Testis (tissue), 2 donors: Measurements from ENCODE around the gene NTN4.

Experiments used
- POLR2A ChIP-seq: fragments of 450-650 bp; IDR thresholded peaks from one replicate; pipeline ENCODE4 v1.6.1; 2017; ENCODE audit warnings: antibody characterized with exemption, mild to moderate bottlenecking, moderate library complexity
- TF ChIP-seq, protein P1 (sequence below), 3 experiments: fragments of 450-650 bp in 2 of 3; fragments of 200-600 bp in 1 of 3; sonication (generic) in 1 of 3; IDR thresholded peaks; one replicate each; pipeline ENCODE4 v1.5.1; 2016 to 2019; ENCODE audit warnings: antibody characterized with exemption in 3 of 3, mild to moderate bottlenecking in 2 of 3, moderate library complexity in 1 of 3

DNA sequence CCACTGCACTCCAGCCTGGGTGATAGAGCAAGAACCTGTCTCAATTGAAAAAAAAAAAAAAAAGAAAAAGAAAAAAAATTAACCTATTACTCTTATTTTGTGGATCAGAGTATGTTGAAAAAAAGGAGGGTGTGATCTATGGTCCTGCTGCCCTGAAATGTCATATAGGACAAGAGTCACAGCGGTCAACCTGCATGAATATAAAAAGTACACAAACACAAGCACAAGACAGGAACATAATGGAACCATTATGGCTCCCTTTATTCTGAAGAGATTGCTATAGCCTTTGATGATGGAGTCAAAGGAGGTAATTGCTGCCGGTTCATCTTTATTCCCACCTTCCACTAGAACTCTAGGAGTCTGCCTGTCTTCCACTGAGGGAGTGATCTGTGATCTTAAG lies 96.9 kb downstream of the NTN4 start:
- TF ChIP-seq, protein P1, sequence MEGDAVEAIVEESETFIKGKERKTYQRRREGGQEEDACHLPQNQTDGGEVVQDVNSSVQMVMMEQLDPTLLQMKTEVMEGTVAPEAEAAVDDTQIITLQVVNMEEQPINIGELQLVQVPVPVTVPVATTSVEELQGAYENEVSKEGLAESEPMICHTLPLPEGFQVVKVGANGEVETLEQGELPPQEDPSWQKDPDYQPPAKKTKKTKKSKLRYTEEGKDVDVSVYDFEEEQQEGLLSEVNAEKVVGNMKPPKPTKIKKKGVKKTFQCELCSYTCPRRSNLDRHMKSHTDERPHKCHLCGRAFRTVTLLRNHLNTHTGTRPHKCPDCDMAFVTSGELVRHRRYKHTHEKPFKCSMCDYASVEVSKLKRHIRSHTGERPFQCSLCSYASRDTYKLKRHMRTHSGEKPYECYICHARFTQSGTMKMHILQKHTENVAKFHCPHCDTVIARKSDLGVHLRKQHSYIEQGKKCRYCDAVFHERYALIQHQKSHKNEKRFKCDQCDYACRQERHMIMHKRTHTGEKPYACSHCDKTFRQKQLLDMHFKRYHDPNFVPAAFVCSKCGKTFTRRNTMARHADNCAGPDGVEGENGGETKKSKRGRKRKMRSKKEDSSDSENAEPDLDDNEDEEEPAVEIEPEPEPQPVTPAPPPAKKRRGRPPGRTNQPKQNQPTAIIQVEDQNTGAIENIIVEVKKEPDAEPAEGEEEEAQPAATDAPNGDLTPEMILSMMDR (IDR thresholded peaks at IDR 0.05), result no peak
- TF ChIP-seq POLR2A, result no peak
